H9 (cell line): ENCODE data around the gene SCN8A. TPM values are rescaled to one million over a fixed set of nuclear protein-coding genes. Genes with fewer than 3 reads are reported as not detected.

Source experiments
- DNase-seq: peaks from one replicate; pipeline ENCODE4 v3.0.0-alpha.2; 2017
- H2AFZ ChIP-seq: one replicate; pipeline ENCODE4 v1.6.1; 2013; ENCODE audit warnings: mild to moderate bottlenecking, low read length, control low read depth, moderate library complexity
- H2AK5ac ChIP-seq: 2 replicates; pipeline ENCODE4 v1.6.1; 2013; ENCODE audit warnings: low read length, control low read depth, mixed read lengths; ENCODE audit not compliant: insufficient read length
- H2BK120ac ChIP-seq: one replicate; pipeline ENCODE4 v1.6.1; 2013; ENCODE audit warnings: low read depth, mild to moderate bottlenecking, low read length, control low read depth, inconsistent platforms; ENCODE audit not compliant: poor library complexity, severe bottlenecking
- H2BK12ac ChIP-seq: 2 replicates; pipeline ENCODE4 v1.6.1; 2013; ENCODE audit warnings: low read length, control low read depth, mixed read lengths, low read depth; ENCODE audit not compliant: insufficient read length
- H2BK15ac ChIP-seq: 2 replicates; pipeline ENCODE4 v1.6.1; 2013; ENCODE audit warnings: low read depth, low read length, control low read depth
- H2BK20ac ChIP-seq: one replicate; pipeline ENCODE4 v1.6.1; 2013; ENCODE audit warnings: low read depth, mild to moderate bottlenecking, low read length, control low read depth, inconsistent platforms; ENCODE audit not compliant: poor library complexity, severe bottlenecking
- H2BK5ac ChIP-seq: 2 replicates; pipeline ENCODE4 v1.6.1; 2013; ENCODE audit warnings: low read length, control low read depth, mixed read lengths; ENCODE audit not compliant: insufficient read length
- H3K14ac ChIP-seq: 2 replicates; pipeline ENCODE4 v1.6.1; 2013; ENCODE audit warnings: low read length, control low read depth; ENCODE audit not compliant: insufficient read depth
- H3K18ac ChIP-seq: 2 replicates; pipeline ENCODE4 v1.6.1; 2013; ENCODE audit warnings: low read depth, mild to moderate bottlenecking, mixed read lengths, low read length, control low read depth; ENCODE audit not compliant: insufficient read length
- H3K23ac ChIP-seq: 2 replicates; pipeline ENCODE4 v1.6.1; 2013; ENCODE audit warnings: low read length, control low read depth, mixed read lengths, low read depth; ENCODE audit not compliant: insufficient read length
- H3K23me2 ChIP-seq: 2 replicates; pipeline ENCODE4 v1.6.1; 2013; ENCODE audit warnings: low read depth, mild to moderate bottlenecking, mixed read lengths, low read length, control low read depth; ENCODE audit not compliant: insufficient read length, poor library complexity, severe bottlenecking
- H3K27ac ChIP-seq: 2 replicates; pipeline ENCODE4 v1.5.1; 2013; ENCODE audit warnings: low read length, control low read depth, mixed read lengths, low read depth; ENCODE audit not compliant: insufficient read length
- H3K27me3 ChIP-seq: 2 replicates; pipeline ENCODE4 v1.6.1; 2013; ENCODE audit warnings: low read length, control low read depth, inconsistent platforms; ENCODE audit not compliant: insufficient read depth
- H3K4ac ChIP-seq: 2 replicates; pipeline ENCODE4 v1.6.1; 2013; ENCODE audit warnings: low read depth, mild to moderate bottlenecking, control low read depth, inconsistent platforms, low read length, moderate library complexity
- H3K4me1 ChIP-seq: 2 replicates; pipeline ENCODE4 v1.6.1; 2013; ENCODE audit warnings: low read length, control low read depth, inconsistent platforms; ENCODE audit not compliant: insufficient read depth
- H3K4me2 ChIP-seq: 2 replicates; pipeline ENCODE4 v1.6.1; 2013; ENCODE audit warnings: low read length, control low read depth, mixed read lengths; ENCODE audit not compliant: insufficient read length, insufficient read depth
- H3K56ac ChIP-seq: 2 replicates; pipeline ENCODE4 v1.6.1; 2013; ENCODE audit warnings: low read depth, mild to moderate bottlenecking, mixed read lengths, low read length, control low read depth; ENCODE audit not compliant: insufficient read length
- H3K79me1 ChIP-seq: 2 replicates; pipeline ENCODE4 v1.6.1; 2013; ENCODE audit warnings: low read depth, mild to moderate bottlenecking, moderate library complexity, low read length, control low read depth, inconsistent platforms; ENCODE audit not compliant: insufficient read depth, poor library complexity, severe bottlenecking
- H3K79me2 ChIP-seq: 2 replicates; pipeline ENCODE4 v1.6.1; 2013; ENCODE audit warnings: low read length, control low read depth, inconsistent platforms; ENCODE audit not compliant: insufficient read depth
- H3K9ac ChIP-seq: 2 replicates; pipeline ENCODE4 v1.6.1; 2013; ENCODE audit warnings: low read length, control low read depth, mixed read lengths; ENCODE audit not compliant: insufficient read length; ENCODE audit errors: extremely low read depth
- H3K9me3 ChIP-seq: one replicate; pipeline ENCODE4 v1.6.1; 2013; ENCODE audit warnings: low read depth, low read length, inconsistent platforms; ENCODE audit not compliant: control insufficient read depth
- H3T11ph ChIP-seq: one replicate; pipeline ENCODE4 v1.6.1; 2013; ENCODE audit warnings: mild to moderate bottlenecking, low read length, control low read depth, inconsistent platforms
- H4K20me1 ChIP-seq: one replicate; pipeline ENCODE4 v1.6.1; 2013; ENCODE audit not compliant: control insufficient read depth, insufficient read length, insufficient read depth
- H4K5ac ChIP-seq: 2 replicates; pipeline ENCODE4 v1.6.1; 2013; ENCODE audit warnings: low read depth, mild to moderate bottlenecking, mixed read lengths, low read length, control low read depth; ENCODE audit not compliant: insufficient read length
- H4K8ac ChIP-seq: replicated peaks from 2 replicates; pipeline ENCODE4 v1.6.1; 2013; ENCODE audit warnings: low read length, control low read depth, mixed read lengths, low read depth; ENCODE audit not compliant: insufficient read length
- H4K91ac ChIP-seq: 2 replicates; pipeline ENCODE4 v1.6.1; 2013; ENCODE audit warnings: low read depth, mild to moderate bottlenecking, moderate library complexity, mixed read lengths, low read length, control low read depth; ENCODE audit not compliant: insufficient read length
- H3K27ac Mint-ChIP-seq, 3 experiments: 2 replicates in 2 of 3; 3 replicates in 1 of 3; pipeline ENCODE4 v1.8.0; 2020 to 2021; ENCODE audit warnings: mixed read lengths in 3 of 3, mild to moderate bottlenecking in 1 of 3, moderate library complexity in 1 of 3
- H3K27me3 Mint-ChIP-seq: 2 replicates; pipeline ENCODE4 v1.8.0; 2021; ENCODE audit warnings: low read depth, mild to moderate bottlenecking, moderate library complexity, mixed read lengths
- H3K36me3 Mint-ChIP-seq, 3 experiments: 2 replicates in 2 of 3; 3 replicates in 1 of 3; pipeline ENCODE4 v1.8.0; 2020 to 2021; ENCODE audit warnings: low read depth in 3 of 3, mixed read lengths in 3 of 3; ENCODE audit not compliant: insufficient read depth in 1 of 3
- H3K4me1 Mint-ChIP-seq, 2 experiments: 2 replicates each; pipeline ENCODE4 v1.8.0; 2020; ENCODE audit warnings: mixed read lengths in 2 of 2
- H3K4me3 Mint-ChIP-seq, 2 experiments: 2 replicates in 1 of 2; 3 replicates in 1 of 2; pipeline ENCODE4 v1.8.0; 2020 to 2021; ENCODE audit warnings: mild to moderate bottlenecking in 2 of 2, mixed read lengths in 2 of 2, moderate library complexity in 1 of 2
- H3K9me3 Mint-ChIP-seq, 2 experiments: 2 replicates in 1 of 2; 3 replicates in 1 of 2; pipeline ENCODE4 v1.8.0; 2020; ENCODE audit warnings: mild to moderate bottlenecking in 2 of 2, mixed read lengths in 2 of 2, moderate library complexity in 1 of 2
- WGBS: extraction: QIAGEN DNeasy Blood & Tissue Kit; methylation state at CpG from one replicate; pipeline ENCODE4 v1.1.7; 2013; ENCODE audit warnings: missing lambda C conversion rate, low lambda C conversion rate, mixed read lengths; ENCODE audit not compliant: insufficient read length; ENCODE audit errors: extremely low coverage; 5-methylcytosine and 5-hydroxymethylcytosine counted together
- total RNA-seq: library from RNA; stranded (reverse); gene quantifications from 2 replicates; pipeline ENCODE4 v1.2.1, GENCODE V29; 2021
- TF ChIP-seq, protein P1 (sequence below): fragments of 200-600 bp; sonication (generic); conservative IDR thresholded peaks from 3 replicates; pipeline ENCODE4 v1.8.0; 2021; ENCODE audit warnings: antibody characterized with exemption, mild to moderate bottlenecking

SCN8A gene
- total RNA-seq, 1 experiment from 2014 or later = 15.2 TPM

GRCh38 chr12:51814311-51815088 lies 223.5 kb downstream of the SCN8A start:
- no peak overlapping the region for H3K23ac ChIP-seq
- H3K56ac ChIP-seq = no peak overlapping the region
- H3K79me1 ChIP-seq = no peaks in the 10 kb centered on the region
- H2BK20ac ChIP-seq = no peak overlapping the region
- H2BK12ac ChIP-seq = no peak overlapping the region
- H3K27me3 ChIP-seq = peaks cover 4% of the 10 kb centered on the region; the same call in 1 of the 2 replicates
- H2BK15ac ChIP-seq = no peak overlapping the region
- H3K27ac ChIP-seq = no peak overlapping the region
- DNase-seq = peak; percentile 86
- TF ChIP-seq, protein P1, sequence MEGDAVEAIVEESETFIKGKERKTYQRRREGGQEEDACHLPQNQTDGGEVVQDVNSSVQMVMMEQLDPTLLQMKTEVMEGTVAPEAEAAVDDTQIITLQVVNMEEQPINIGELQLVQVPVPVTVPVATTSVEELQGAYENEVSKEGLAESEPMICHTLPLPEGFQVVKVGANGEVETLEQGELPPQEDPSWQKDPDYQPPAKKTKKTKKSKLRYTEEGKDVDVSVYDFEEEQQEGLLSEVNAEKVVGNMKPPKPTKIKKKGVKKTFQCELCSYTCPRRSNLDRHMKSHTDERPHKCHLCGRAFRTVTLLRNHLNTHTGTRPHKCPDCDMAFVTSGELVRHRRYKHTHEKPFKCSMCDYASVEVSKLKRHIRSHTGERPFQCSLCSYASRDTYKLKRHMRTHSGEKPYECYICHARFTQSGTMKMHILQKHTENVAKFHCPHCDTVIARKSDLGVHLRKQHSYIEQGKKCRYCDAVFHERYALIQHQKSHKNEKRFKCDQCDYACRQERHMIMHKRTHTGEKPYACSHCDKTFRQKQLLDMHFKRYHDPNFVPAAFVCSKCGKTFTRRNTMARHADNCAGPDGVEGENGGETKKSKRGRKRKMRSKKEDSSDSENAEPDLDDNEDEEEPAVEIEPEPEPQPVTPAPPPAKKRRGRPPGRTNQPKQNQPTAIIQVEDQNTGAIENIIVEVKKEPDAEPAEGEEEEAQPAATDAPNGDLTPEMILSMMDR = peak; percentile 67
- H2AFZ ChIP-seq = no peak overlapping the region
- no peak overlapping the region for H4K5ac ChIP-seq
- H3K4me3 Mint-ChIP-seq = peak overlapping the region; percentile 69 to 72
- peak overlapping the region; percentile 41 for H3K14ac ChIP-seq
- no peak overlapping the region for H2BK5ac ChIP-seq
- H4K91ac ChIP-seq = no peak overlapping the region
- peaks cover 0 to 4% (median 0%) of the 10 kb centered on the region in 3 experiments; a peak in 2 of 7 replicates for H3K36me3 Mint-ChIP-seq
- peaks cover 4% of the 10 kb centered on the region for H3K23me2 ChIP-seq
- H3K18ac ChIP-seq = peak overlapping the region; percentile 38
- no peaks in the 10 kb centered on the region for H3K9me3 ChIP-seq
- no peak overlapping the region for H3K27ac Mint-ChIP-seq
- no peaks in the 10 kb centered on the region for H4K20me1 ChIP-seq
- no peaks in the 10 kb centered on the region for H3K9me3 Mint-ChIP-seq
- peak overlapping the region; percentile 22 for H3K4me2 ChIP-seq
- H3K79me2 ChIP-seq = no peaks in the 10 kb centered on the region
- H3K9ac ChIP-seq = no peak overlapping the region
- H2BK120ac ChIP-seq = no peak overlapping the region
- H4K8ac ChIP-seq = no peak overlapping the region
- no peak overlapping the region for H3K4ac ChIP-seq
- H3K4me1 Mint-ChIP-seq = peaks cover 25 to 53% of the 10 kb centered on the region in 2 experiments
- whole genome bisulfite sequencing = no CpG with 5 or more reads among the region's 100 CpGs
- no peak overlapping the region for H2AK5ac ChIP-seq
- peaks cover 51% of the 10 kb centered on the region for H3K27me3 Mint-ChIP-seq
- no peaks in the 10 kb centered on the region for H3K4me1 ChIP-seq
- no peak overlapping the region for H3T11ph ChIP-seq
